ENCODE data around the gene CSF3. TPM values are rescaled to one million over a fixed set of nuclear protein-coding genes. Genes with fewer than 3 reads are reported as not detected.

The CSF3 gene
- total RNA-seq, 1 experiment from 2014 or later: not detected

DNA sequence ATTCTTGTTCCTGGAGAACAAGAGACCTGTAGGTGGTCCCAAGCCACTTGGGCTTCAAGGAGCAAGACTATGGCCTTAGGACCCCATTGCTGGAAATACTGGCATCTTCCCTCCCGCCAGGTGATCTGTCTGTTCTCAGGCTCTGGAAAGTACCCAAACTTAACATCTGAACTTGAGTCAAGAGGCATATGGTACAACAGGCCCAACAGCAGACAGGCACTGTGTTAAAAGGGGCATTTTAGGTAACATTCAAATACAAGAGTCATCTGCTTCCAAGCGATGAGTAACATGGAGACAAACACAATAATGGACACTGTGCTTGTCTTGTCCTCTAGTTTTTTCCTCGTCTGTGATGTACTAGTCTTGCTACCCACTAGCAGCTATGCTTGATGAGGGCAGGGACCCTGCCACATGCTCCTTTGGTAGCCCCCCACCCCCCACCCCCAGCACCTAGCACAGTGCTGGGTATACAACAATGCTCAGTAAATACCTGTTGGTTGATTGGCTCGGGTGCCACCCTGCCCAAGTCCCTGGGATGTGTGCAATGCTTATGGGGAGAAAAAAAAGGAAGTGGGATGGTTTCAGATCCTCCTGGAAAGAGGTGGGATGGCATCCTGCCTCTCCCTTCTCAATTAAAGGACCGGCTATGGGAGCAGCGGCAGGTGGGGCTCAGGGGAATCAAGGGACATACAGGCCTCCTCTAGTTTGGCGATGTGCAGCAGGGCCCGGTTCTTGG, 19.4 kb downstream of the CSF3 start:
- Histone ChIP-seq H2BK5ac (ENCODE audit: insufficient read length, low read length) (no peak overlapping the region), H3K4me1 (ENCODE audit: insufficient read depth, low read length) (peaks cover 2% of the 10 kb centered on the region; the same call in 1 of the 2 replicates), H3K9ac (ENCODE audit: extremely low read depth, insufficient read length, low read length) (no peak overlapping the region), H3K9me3 (ENCODE audit: control insufficient read depth, low read depth, low read length) (no peaks in the 10 kb centered on the region), H2BK20ac (ENCODE audit: low read depth, low read length, poor library complexity, severe bottlenecking) (no peak overlapping the region), H3K27me3 (ENCODE audit: insufficient read depth, low read length) (no peaks in the 10 kb centered on the region), H3K79me2 (ENCODE audit: insufficient read depth, low read length) (no peaks in the 10 kb centered on the region), H2AK5ac (ENCODE audit: insufficient read length, low read length) (no peak overlapping the region), H4K20me1 (ENCODE audit: control insufficient read depth, insufficient read depth, insufficient read length) (no peaks in the 10 kb centered on the region), H3K27ac (ENCODE audit: insufficient read length, low read depth, low read length) (no peak overlapping the region), H3K18ac (ENCODE audit: insufficient read length, low read depth, low read length) (no peak overlapping the region), H3K23ac (ENCODE audit: insufficient read length, low read depth, low read length) (no peak overlapping the region), H3K4me2 (ENCODE audit: insufficient read depth, insufficient read length, low read length) (no peak overlapping the region), H2AFZ (ENCODE audit: low read length) (no peak overlapping the region), H3T11ph (ENCODE audit: low read length) (no peak overlapping the region), H2BK120ac (ENCODE audit: low read depth, low read length, poor library complexity, severe bottlenecking) (no peak overlapping the region), H2BK12ac (ENCODE audit: insufficient read length, low read depth, low read length) (no peak overlapping the region), H3K23me2 (ENCODE audit: insufficient read length, low read depth, low read length, poor library complexity, severe bottlenecking) (no peaks in the 10 kb centered on the region), H3K14ac (ENCODE audit: insufficient read depth, low read length) (no peak overlapping the region), H3K4ac (ENCODE audit: low read depth, low read length) (no peak overlapping the region), H4K5ac (ENCODE audit: insufficient read length, low read depth, low read length) (no peak overlapping the region), H3K79me1 (ENCODE audit: insufficient read depth, low read depth, low read length, poor library complexity, severe bottlenecking) (no peaks in the 10 kb centered on the region), H2BK15ac (ENCODE audit: low read depth, low read length) (no peak overlapping the region), H3K56ac (ENCODE audit: insufficient read length, low read depth, low read length) (no peak overlapping the region), H4K91ac (ENCODE audit: insufficient read length, low read depth, low read length) (no peak overlapping the region), H4K8ac (replicated peaks; ENCODE audit: insufficient read length, low read depth, low read length) (no peak overlapping the region)
- no CpG with 5 or more reads among the region's 8 CpGs for WGBS (ENCODE audit: extremely low coverage, insufficient read length, low lambda C conversion rate)
- Mint-ChIP-seq H3K9me3 (no peaks in the 10 kb centered on the region), H3K4me3 (no peak overlapping the region), H3K4me1 (peaks cover 15 to 16% of the 10 kb centered on the region in 2 experiments), H3K36me3 (ENCODE audit: insufficient read depth in 1 of 3, low read depth in 3 of 3) (peaks cover 23 to 47% (median 46%) of the 10 kb centered on the region in 3 experiments; a peak in 6 of 7 replicates), H3K27me3 (ENCODE audit: low read depth) (no peaks in the 10 kb centered on the region), H3K27ac (peak overlapping the region in 1 of 3 experiments; percentile 75; a peak in 1 of 7 replicates)
- no peak for DNase-seq
- TF ChIP-seq, protein P1, sequence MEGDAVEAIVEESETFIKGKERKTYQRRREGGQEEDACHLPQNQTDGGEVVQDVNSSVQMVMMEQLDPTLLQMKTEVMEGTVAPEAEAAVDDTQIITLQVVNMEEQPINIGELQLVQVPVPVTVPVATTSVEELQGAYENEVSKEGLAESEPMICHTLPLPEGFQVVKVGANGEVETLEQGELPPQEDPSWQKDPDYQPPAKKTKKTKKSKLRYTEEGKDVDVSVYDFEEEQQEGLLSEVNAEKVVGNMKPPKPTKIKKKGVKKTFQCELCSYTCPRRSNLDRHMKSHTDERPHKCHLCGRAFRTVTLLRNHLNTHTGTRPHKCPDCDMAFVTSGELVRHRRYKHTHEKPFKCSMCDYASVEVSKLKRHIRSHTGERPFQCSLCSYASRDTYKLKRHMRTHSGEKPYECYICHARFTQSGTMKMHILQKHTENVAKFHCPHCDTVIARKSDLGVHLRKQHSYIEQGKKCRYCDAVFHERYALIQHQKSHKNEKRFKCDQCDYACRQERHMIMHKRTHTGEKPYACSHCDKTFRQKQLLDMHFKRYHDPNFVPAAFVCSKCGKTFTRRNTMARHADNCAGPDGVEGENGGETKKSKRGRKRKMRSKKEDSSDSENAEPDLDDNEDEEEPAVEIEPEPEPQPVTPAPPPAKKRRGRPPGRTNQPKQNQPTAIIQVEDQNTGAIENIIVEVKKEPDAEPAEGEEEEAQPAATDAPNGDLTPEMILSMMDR (conservative IDR thresholded peaks at IDR 0.05): no peak

Data from H9 (cell line).